Left colon (tissue), 2 donors: ENCODE results near the gene MEIG1. TPM values are rescaled to one million over a fixed set of nuclear protein-coding genes. Genes with fewer than 3 reads are reported as not detected.
A peak's percentile ranks its signal among the peaks of the same experiment; 100 is the strongest.
"Not testable (repeated sequence)": the region's sequence is repeated elsewhere in the genome, so short reads cannot be mapped to it uniquely, and the experiment has no call there.

Source experiments
- ATAC-seq: fragments of 200-7000 bp; cut with Tn5 transposase; one replicate; pipeline ENCODE4 v1.9.1; 2020; ENCODE audit warnings: mild to moderate bottlenecking, moderate library complexity
- DNase-seq, 2 donors: peaks; one replicate each; pipeline ENCODE4 v3.0.0-alpha.2; 2020
- intact Hi-C, 2 donors: fragments of 100-400 bp; cut with DNase I in 1 of 2; cut with micrococcal nuclease in 1 of 2; formaldehyde crosslinking; loops; one replicate each; pipeline versions ENCODE4 v1.11.2 to v1.14.0; 2022; cut with DNase I, micrococcal nuclease
- long read RNA-seq: library from polyadenylated mRNA; unstranded; transcript quantifications from one replicate; pipeline ENCODE4 v2.0.0, GENCODE V29; 2021
- total RNA-seq, 2 donors: library from RNA; stranded (reverse); fragmentation: NEBNext Ultra II Directional; extraction: Animal tissue kit (Norgen Biotek cat#: 25700); gene quantifications; one replicate each; pipeline ENCODE4 v1.2.1, GENCODE V29; 2021
- donor health status: DM: no; HTN: no; CAD: no.
- donor health status: DM: yes; HTN: yes; CAD: no.

Gene MEIG1
- not detected for total RNA-seq
- long read RNA-seq: 0 reads

- peak; percentile 95 for ATAC-seq
- intact Hi-C loops: loop anchor here in 1 of 2 donors (10.0 kb wide), 1 partner anchor 145 kb away; no protein-coding TSS in a partner anchor
- peak; percentile 95 to 96 for DNase-seq
Measured at GRCh38 chr10:14959221-14960057, at the start of gene MEIG1. Gene MEIG1, plus strand, starts transcription at chr10:14959388. Its CDS starts 7,081 bp downstream, at chr10:14966469.

GRCh38 chr10:14910953-14911352 lies 48.2 kb upstream of the MEIG1 start:
- no peak for DNase-seq
- no peak for ATAC-seq
- intact Hi-C loops: no loop called here

- DNase-seq (no peak), ATAC-seq (no peak)
- intact Hi-C loops: no loop called here
Measured at GRCh38 chr10:14911801-14912200, 47.4 kb upstream of the MEIG1 start.

- intact Hi-C loops: no loop called here
- no peak for ATAC-seq
- no peak for DNase-seq
Measured at GRCh38 chr10:14916600-14916999, 42.6 kb upstream of the MEIG1 start.

GRCh38 chr10:14917827-14918226 lies 41.4 kb upstream of the MEIG1 start:
- ATAC-seq: no peak
- DNase-seq: no peak
- intact Hi-C loops: no loop called here

GRCh38 chr10:14918964-14919363 lies 40.2 kb upstream of the MEIG1 start:
- intact Hi-C loops: no loop called here
- DNase-seq: no peak

GRCh38 chr10:14924013-14924412 lies 35.2 kb upstream of the MEIG1 start:
- intact Hi-C loops: no loop called here
- DNase-seq (no peak), ATAC-seq (no peak)

More at GRCh38 chr10:14918964-14919363, 40.2 kb upstream of the MEIG1 start:
- ATAC-seq: no peak

- ATAC-seq (no peak), DNase-seq (no peak)
- intact Hi-C loops: no loop called here
Measured at GRCh38 chr10:14925268-14925667, 33.9 kb upstream of the MEIG1 start.

- no peak for DNase-seq
- intact Hi-C loops: no loop called here
- ATAC-seq: peak; percentile 61
Measured at GRCh38 chr10:14926061-14926470, 33.1 kb upstream of the MEIG1 start.

GRCh38 chr10:14926722-14927416 lies 32.3 kb upstream of the MEIG1 start:
- no peak for ATAC-seq
- intact Hi-C loops: no loop called here
- DNase-seq: no peak

GRCh38 chr10:14930610-14931009 lies 28.6 kb upstream of the MEIG1 start:
- intact Hi-C loops: no loop called here
- ATAC-seq: no peak
- no peak for DNase-seq

- intact Hi-C loops: no loop called here
- DNase-seq (no peak), ATAC-seq (no peak)
Measured at GRCh38 chr10:14936584-14936983, 22.6 kb upstream of the MEIG1 start.

GRCh38 chr10:14938971-14939370 lies 20.2 kb upstream of the MEIG1 start:
- intact Hi-C loops, ATAC-seq, DNase-seq: not testable (repeated sequence)

GRCh38 chr10:14942147-14942949 lies 16.8 kb upstream of the MEIG1 start:
- ATAC-seq, intact Hi-C loops, DNase-seq: not testable (repeated sequence)

- intact Hi-C loops, ATAC-seq, DNase-seq: not testable (repeated sequence)
Measured at GRCh38 chr10:14942950-14943338, 16.2 kb upstream of the MEIG1 start.

GRCh38 chr10:14945108-14945507 lies 14.1 kb upstream of the MEIG1 start:
- DNase-seq (no peak), ATAC-seq (no peak)
- intact Hi-C loops: no loop called here

- ATAC-seq (no peak), DNase-seq (no peak)
- intact Hi-C loops: no loop called here
Measured at GRCh38 chr10:14947268-14947667, 11.9 kb upstream of the MEIG1 start.

GRCh38 chr10:14949291-14949690 lies 9.9 kb upstream of the MEIG1 start:
- intact Hi-C loops: no loop called here
- no peak for DNase-seq
- no peak for ATAC-seq

- DNase-seq (no peak), ATAC-seq (no peak)
- intact Hi-C loops: loop anchor here in 1 of 2 donors (10.0 kb wide), 1 partner anchor 152 kb away; no protein-coding TSS in a partner anchor
Measured at GRCh38 chr10:14952851-14953423, 6.3 kb upstream of the MEIG1 start.
